Stimulated activated CD4-positive, alpha-beta T cell treated with anti-CD3 and anti-CD28 coated beads, Interleukin-4, amount 100 ng/mL, for 1 hour (primary cell): ENCODE results near the gene DMBT1.
"Not testable (repeated sequence)": the region's sequence is repeated elsewhere in the genome, so short reads cannot be mapped to it uniquely, and the experiment has no call there.

ENCODE experiments used
- DNase-seq: peaks from one replicate; pipeline ENCODE4 v3.0.0-alpha.2; 2020

Gene DMBT1

GRCh38 chr10:122549636-122550035 is 10.9 kb upstream of the DMBT1 start:
- no peak for DNase-seq

- no peak for DNase-seq
Observed at GRCh38 chr10:122550427-122550826, 10.1 kb upstream of the DMBT1 start.

GRCh38 chr10:122550983-122551382 is 9.6 kb upstream of the DMBT1 start:
- no peak for DNase-seq

- peak; percentile 32 for DNase-seq
Observed at GRCh38 chr10:122551450-122551849, 9.1 kb upstream of the DMBT1 start.

- DNase-seq, result no peak
Observed at GRCh38 chr10:122553341-122553740, 7.2 kb upstream of the DMBT1 start.

- no peak for DNase-seq
Observed at GRCh38 chr10:122554131-122555036, 6.2 kb upstream of the DMBT1 start.

- DNase-seq, result no peak
Observed at GRCh38 chr10:122555442-122555841, 5.1 kb upstream of the DMBT1 start.

GRCh38 chr10:122557516-122557915 is 3.0 kb upstream of the DMBT1 start:
- no peak for DNase-seq

- no peak for DNase-seq
Observed at GRCh38 chr10:122558452-122558851, 2.1 kb upstream of the DMBT1 start.

- no peak for DNase-seq
Observed at GRCh38 chr10:122559228-122559627, 1.3 kb upstream of the DMBT1 start.

- no peak for DNase-seq
Observed at GRCh38 chr10:122561212-122561611, 658 bp downstream of the DMBT1 start.

GRCh38 chr10:122561792-122562191 is 1.2 kb downstream of the DMBT1 start:
- no peak for DNase-seq

- DNase-seq, result no peak
Observed at GRCh38 chr10:122564980-122565379, 4.4 kb downstream of the DMBT1 start.

GRCh38 chr10:122565766-122566206 is 5.2 kb downstream of the DMBT1 start:
- DNase-seq, result peak; percentile 71

GRCh38 chr10:122566632-122567031 is 6.1 kb downstream of the DMBT1 start:
- no peak for DNase-seq

- peak; percentile 15 for DNase-seq
Observed at GRCh38 chr10:122567056-122567660, 6.6 kb downstream of the DMBT1 start.

- no peak for DNase-seq
Observed at GRCh38 chr10:122568551-122568950, 8.0 kb downstream of the DMBT1 start.

- DNase-seq, result no peak
Observed at GRCh38 chr10:122570920-122571319, 10.4 kb downstream of the DMBT1 start.

GRCh38 chr10:122571892-122572291 is 11.3 kb downstream of the DMBT1 start:
- no peak for DNase-seq

- no peak for DNase-seq
Observed at GRCh38 chr10:122575776-122576175, 15.2 kb downstream of the DMBT1 start.

- no peak for DNase-seq
Observed at GRCh38 chr10:122576291-122576690, 15.7 kb downstream of the DMBT1 start.

- DNase-seq, result no peak
Observed at GRCh38 chr10:122577311-122577885, 16.8 kb downstream of the DMBT1 start.

GRCh38 chr10:122586070-122586469 is 25.5 kb downstream of the DMBT1 start:
- DNase-seq, result not testable (repeated sequence)
